ENCODE data around the gene STAMBP.
"Not testable (repeated sequence)": the region's sequence is repeated elsewhere in the genome, so short reads cannot be mapped to it uniquely, and the experiment has no call there.

Gene STAMBP

DNA sequence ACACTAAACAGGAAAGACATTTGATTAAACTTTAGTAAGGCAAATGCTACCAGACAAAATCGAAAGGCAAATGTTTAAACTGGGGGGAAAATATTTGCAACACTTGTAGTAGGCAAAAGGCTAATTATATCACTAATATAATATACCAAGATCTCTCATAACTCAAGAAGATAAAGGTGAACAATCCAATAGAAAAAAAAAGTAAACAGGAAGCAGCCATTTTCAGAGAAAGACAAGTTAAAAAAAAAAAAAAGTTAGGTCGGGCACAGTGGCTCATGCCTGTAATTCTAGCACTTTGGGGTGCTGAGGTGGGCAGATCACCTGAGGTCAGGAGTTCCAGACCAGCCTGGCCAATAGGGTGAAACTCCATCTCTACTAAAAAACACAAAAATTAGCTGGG lies 59.6 kb downstream of the STAMBP start:
- no peak for DNase-seq

GRCh38 chr2:73889206-73889605 lies 60.4 kb downstream of the STAMBP start:
- no peak for DNase-seq

- no peak for DNase-seq
Measured at GRCh38 chr2:73890301-73891092, 61.7 kb downstream of the STAMBP start.

- no peak for DNase-seq
Measured at GRCh38 chr2:73891276-73891901, 62.6 kb downstream of the STAMBP start.

GRCh38 chr2:73892631-73893329 lies 64.0 kb downstream of the STAMBP start, which contains the start of gene ACTG2:
TSS of gene ACTG2 (plus strand) at chr2:73893008. CDS start at chr2:73901312, 8,304 bp downstream.
- DNase-seq, result no peak

DNA sequence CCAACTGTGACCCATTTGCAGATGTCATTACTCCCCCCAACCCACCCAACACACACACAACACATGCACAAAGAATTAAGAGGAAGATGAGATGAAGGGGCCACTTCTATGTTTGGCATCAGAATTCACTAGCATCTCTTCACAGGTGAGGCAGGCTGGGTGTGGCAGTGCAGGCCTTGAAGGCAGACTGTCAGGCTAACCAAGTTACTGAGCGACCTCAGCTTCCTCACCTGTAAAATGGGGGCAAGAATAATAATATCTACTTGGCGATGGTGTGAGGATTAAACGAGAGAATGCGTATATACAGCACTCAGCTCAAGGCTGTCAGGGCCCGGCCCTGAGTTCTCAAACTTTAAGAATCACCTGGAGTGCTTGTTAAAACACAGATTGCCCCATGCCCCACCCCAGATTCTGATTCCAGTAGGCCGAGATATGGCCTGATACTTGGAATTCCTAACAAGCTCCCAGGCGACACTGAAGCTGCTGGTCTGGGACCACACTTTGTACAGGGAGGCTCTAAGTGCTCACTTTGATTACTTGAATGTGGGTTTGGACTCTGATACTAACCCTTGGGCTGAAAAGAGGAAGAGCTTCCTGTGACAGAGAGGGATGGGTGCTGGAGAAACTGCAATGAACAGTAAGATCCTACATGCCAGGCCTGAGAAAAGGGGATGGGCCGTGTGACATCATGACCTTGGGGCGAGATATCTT lies 65.2 kb downstream of the STAMBP start:
- DNase-seq, result no peak

GRCh38 chr2:73894475-73894850 lies 65.7 kb downstream of the STAMBP start:
- DNase-seq, result no peak

DNA sequence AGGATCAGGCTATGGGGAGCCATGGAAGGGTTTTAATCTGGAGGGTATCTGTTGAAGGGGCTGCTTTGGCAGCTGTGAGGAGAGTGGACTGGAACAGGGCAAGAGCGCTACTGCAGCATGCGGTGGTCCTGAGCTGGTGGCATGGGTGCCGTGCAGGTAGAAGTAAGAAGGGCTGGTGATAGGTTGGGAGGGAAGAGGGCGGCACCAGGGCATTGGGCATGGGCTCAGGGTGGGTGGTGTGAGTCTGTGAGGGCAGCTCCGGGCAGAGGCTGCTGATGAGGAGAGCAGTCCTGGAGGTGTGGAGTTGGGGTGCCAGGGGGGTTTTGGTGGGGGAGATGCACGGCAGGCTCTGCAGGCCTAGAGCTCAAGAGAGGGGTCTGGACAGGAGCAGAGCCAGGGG lies 66.1 kb downstream of the STAMBP start:
- DNase-seq, result no peak

- no peak for DNase-seq
Measured at GRCh38 chr2:73895473-73895872, 66.7 kb downstream of the STAMBP start.

GRCh38 chr2:73896362-73897239 lies 67.8 kb downstream of the STAMBP start:
- no peak for DNase-seq

- DNase-seq, result no peak
Measured at GRCh38 chr2:73897240-73897583, 68.5 kb downstream of the STAMBP start.

GRCh38 chr2:73897934-73898333 lies 69.2 kb downstream of the STAMBP start:
- no peak for DNase-seq

GRCh38 chr2:73899801-73900336 lies 71.1 kb downstream of the STAMBP start:
- no peak for DNase-seq

DNA sequence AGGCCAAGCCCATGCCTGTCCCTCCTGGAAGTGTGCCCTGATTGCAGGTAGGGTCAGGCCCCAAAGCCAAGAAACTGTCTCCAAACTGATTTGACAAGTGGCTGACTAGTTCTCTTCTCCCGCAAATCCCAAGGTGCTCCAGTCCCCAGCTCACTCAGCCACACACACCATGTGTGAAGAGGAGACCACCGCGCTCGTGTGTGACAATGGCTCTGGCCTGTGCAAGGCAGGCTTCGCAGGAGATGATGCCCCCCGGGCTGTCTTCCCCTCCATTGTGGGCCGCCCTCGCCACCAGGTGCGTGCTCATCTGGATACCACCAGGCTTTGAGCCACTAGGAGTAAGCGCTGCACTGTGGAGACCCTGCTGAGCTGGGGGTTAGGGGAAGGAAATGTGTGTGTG lies 72.4 kb downstream of the STAMBP start:
- DNase-seq, result no peak

DNA sequence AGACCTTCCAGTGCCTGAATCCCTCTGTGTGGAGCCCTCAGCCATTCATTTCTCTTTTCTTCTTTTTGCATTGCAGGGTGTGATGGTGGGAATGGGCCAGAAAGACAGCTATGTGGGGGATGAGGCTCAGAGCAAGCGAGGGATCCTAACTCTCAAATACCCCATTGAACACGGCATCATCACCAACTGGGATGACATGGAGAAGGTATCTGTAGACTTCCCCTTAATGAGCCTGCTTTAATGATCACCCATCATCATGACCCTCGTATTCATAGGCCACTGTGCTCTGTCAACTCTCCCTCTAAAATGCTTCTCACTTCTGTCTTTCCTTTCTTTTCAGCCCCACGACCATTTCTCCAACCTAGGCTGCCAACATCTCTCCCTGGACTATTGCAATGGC lies 73.5 kb downstream of the STAMBP start:
- DNase-seq, result no peak

- no peak for DNase-seq
Measured at GRCh38 chr2:73903313-73903712, 74.6 kb downstream of the STAMBP start.

DNA sequence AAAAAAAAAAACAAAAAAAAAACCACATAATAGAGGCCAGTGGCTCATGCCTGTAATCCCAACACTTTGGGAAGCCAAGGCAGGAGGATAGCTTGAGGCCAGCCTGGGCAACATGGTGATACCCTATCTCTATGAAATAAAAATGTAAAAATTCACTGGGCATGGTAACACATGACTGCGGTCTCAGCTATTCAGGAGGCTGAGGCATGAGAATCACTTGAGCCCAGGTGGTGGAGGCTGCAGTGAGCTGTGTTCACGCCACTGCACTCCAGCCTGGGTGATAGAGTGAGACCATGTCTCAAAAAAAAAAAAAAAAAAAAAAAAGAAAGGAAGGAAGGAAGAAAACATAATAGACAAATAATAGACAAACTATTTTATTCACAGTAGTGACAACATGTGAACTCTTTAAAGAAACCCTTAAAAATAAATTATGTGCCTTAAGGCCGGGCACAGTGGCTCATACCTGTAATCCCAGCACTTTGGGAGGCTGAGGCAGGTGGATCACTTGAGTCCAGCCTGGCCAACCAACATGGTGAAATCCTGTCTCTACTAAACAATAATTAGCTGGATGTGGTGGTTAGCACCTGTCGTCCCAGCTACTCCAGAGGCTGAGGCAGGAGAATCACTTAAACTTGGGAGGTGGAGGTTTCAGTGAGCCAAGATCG lies 75.3 kb downstream of the STAMBP start:
- DNase-seq, result not testable (repeated sequence)

GRCh38 chr2:73904952-73905351 lies 76.2 kb downstream of the STAMBP start:
- no peak for DNase-seq

DNA sequence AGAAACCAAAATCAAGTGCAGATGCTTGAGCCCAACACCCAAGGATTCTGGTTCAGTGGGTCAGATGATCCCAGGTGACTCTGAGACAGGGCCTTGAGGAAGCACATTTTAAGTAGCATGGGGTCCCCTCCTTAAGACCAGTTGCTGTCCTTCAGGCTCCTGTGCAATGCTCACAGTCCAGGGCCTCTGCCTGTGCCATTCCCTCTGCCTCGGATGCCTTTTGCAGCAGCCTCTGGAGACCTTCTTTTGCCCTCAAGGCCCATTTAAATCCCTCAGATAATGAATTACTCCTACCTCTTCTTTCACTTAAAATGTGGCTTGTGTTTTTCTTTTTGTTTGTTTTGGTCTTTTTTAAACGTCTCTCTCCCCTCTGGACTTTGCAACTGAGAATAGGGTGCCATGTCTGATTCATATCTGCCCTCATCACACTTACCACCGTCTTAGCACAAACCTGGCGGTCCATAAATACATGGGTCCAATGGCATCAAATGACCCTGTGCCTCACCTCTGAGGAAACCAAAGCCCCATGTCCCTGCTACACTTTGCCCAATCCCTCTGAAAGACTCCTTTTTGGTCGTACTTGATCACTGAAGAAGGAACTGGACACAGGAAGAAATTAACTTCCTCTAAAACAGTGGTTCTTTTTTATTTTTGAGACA lies 78.2 kb downstream of the STAMBP start:
- no peak for DNase-seq

GRCh38 chr2:73907840-73908452 lies 79.2 kb downstream of the STAMBP start:
- peak; percentile 40 for DNase-seq
